Upper lobe of left lung (tissue), 6 donors: ENCODE measurements around the gene CKAP2L. TPM values are rescaled to one million over a fixed set of nuclear protein-coding genes. Genes with fewer than 3 reads are reported as not detected.

Experiments
- ATAC-seq, 2 donors: fragments of 200-7000 bp; cut with Tn5 transposase; one replicate each; pipeline ENCODE4 v1.9.1; 2022; ENCODE audit warnings: mild to moderate bottlenecking in 2 of 2, moderate library complexity in 2 of 2; ENCODE audit not compliant: low FRiP score in 2 of 2
- DNase-seq, 2 donors: peaks; one replicate each; pipeline ENCODE4 v3.0.0-alpha.2; 2019 to 2020
- H3K27ac ChIP-seq, 4 donors: fragments of 200-600 bp; sonication (generic); one replicate each; pipeline ENCODE4 v1.5.1; 2016 to 2019
- H3K27me3 ChIP-seq, 4 donors: fragments of 200-600 bp; sonication (generic); one replicate each; pipeline ENCODE4 v1.5.1; 2017 to 2019
- H3K36me3 ChIP-seq, 4 donors: fragments of 200-600 bp; sonication (generic); one replicate each; pipeline ENCODE4 v1.5.1; 2016 to 2019
- H3K4me1 ChIP-seq, 4 donors: fragments of 200-600 bp; sonication (generic); one replicate each; pipeline ENCODE4 v1.5.1; 2018 to 2019
- H3K4me3 ChIP-seq, 4 donors: fragments of 200-600 bp; sonication (generic); one replicate each; pipeline ENCODE4 v1.5.1; 2017 to 2019; ENCODE audit warnings: mild to moderate bottlenecking in 2 of 4, moderate library complexity in 1 of 4
- H3K9me3 ChIP-seq, 4 donors: fragments of 200-600 bp; sonication (generic); one replicate each; pipeline ENCODE4 v1.5.1; 2018 to 2019
- EP300 ChIP-seq, 4 donors: sonication (generic); formaldehyde crosslinking; IDR thresholded peaks; one replicate each; pipeline ENCODE4 v1.5.1; 2017; ENCODE audit warnings: antibody characterized with exemption in 4 of 4, control low read depth in 2 of 4
- POLR2A ChIP-seq, 4 donors: fragments of 450-650 bp; IDR thresholded peaks; one replicate each; pipeline ENCODE4 v1.5.1; 2016 to 2017; ENCODE audit warnings: antibody characterized with exemption in 4 of 4, mild to moderate bottlenecking in 2 of 4
- POLR2AphosphoS5 ChIP-seq, 2 donors: sonication (generic); formaldehyde crosslinking; IDR thresholded peaks; one replicate each; pipeline ENCODE4 v1.5.1; 2017; ENCODE audit warnings: antibody characterized with exemption in 2 of 2
- WGBS, 2 donors: methylation state at CpG; one replicate each; pipeline ENCODE4 v1.1.5; 2017 to 2018; 5-methylcytosine and 5-hydroxymethylcytosine counted together
- total RNA-seq, 6 donors: library from RNA; depleted of rRNA in 4 of 6; stranded (reverse); fragments of >200 nt in 4 of 6; gene quantifications; one replicate each; pipeline versions ENCODE4 v1.1.0 to v1.2.1, GENCODE V29; 2016 to 2021
- TF ChIP-seq, protein P1 (sequence below), 6 experiments: fragments of 450-650 bp in 4 of 6; fragments of 200-600 bp in 2 of 6; sonication (generic) in 2 of 6; IDR thresholded peaks; one replicate each; pipeline ENCODE4 v1.5.1; 2016 to 2019; ENCODE audit warnings: antibody characterized with exemption in 6 of 6
- donor health status: DM: no; HTN: no; CAD: no; lungs with moderate emphysema.
- donor health status: DM: no; HTN: yes; CAD: no; lungs with severe emphysema.

Gene CKAP2L
- total RNA-seq, 6 donors from 2014 or later: 0.49 to 2.3 (median 1.7) TPM

DNA sequence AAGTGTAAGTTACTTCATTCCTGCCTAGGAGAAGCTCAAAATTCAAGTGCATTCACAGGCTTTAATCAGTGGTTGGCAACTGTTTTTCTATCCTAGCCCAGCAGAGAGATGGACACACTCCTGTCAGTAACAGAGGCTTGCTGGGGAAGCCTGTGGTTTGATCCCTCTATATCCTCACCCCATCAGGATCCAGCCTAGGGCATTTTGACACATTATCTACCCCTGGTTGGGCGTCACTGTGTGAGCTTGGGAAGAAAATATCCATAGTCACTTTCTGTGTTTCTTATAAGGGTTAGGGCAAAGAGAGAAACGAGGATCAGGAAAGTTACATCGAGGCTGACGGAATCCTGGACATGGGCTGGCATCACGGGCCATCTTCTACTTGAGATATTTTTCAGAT is 33.6 kb downstream of the CKAP2L start:
- Histone ChIP-seq H3K9me3 (no peaks in the 10 kb centered on the region), H3K27ac (no peak overlapping the region), H3K36me3 (no peaks in the 10 kb centered on the region), H3K27me3 (no peaks in the 10 kb centered on the region), H3K4me1 (peaks cover 7 to 20% (median 15%) of the 10 kb centered on the region in 4 donors), H3K4me3 (no peak overlapping the region)
- no peak for DNase-seq
- no peak for TF ChIP-seq POLR2A (IDR thresholded peaks at IDR 0.05)
- no peak for TF ChIP-seq EP300 (IDR thresholded peaks at IDR 0.05)
- TF ChIP-seq, protein P1, sequence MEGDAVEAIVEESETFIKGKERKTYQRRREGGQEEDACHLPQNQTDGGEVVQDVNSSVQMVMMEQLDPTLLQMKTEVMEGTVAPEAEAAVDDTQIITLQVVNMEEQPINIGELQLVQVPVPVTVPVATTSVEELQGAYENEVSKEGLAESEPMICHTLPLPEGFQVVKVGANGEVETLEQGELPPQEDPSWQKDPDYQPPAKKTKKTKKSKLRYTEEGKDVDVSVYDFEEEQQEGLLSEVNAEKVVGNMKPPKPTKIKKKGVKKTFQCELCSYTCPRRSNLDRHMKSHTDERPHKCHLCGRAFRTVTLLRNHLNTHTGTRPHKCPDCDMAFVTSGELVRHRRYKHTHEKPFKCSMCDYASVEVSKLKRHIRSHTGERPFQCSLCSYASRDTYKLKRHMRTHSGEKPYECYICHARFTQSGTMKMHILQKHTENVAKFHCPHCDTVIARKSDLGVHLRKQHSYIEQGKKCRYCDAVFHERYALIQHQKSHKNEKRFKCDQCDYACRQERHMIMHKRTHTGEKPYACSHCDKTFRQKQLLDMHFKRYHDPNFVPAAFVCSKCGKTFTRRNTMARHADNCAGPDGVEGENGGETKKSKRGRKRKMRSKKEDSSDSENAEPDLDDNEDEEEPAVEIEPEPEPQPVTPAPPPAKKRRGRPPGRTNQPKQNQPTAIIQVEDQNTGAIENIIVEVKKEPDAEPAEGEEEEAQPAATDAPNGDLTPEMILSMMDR (IDR thresholded peaks at IDR 0.05): no peak
- TF ChIP-seq POLR2AphosphoS5 (IDR thresholded peaks at IDR 0.05): no peak
- 86 to 89% methylated on average over 5 of the region's 5 CpGs for WGBS, 2 donors
- ATAC-seq: no peak

DNA sequence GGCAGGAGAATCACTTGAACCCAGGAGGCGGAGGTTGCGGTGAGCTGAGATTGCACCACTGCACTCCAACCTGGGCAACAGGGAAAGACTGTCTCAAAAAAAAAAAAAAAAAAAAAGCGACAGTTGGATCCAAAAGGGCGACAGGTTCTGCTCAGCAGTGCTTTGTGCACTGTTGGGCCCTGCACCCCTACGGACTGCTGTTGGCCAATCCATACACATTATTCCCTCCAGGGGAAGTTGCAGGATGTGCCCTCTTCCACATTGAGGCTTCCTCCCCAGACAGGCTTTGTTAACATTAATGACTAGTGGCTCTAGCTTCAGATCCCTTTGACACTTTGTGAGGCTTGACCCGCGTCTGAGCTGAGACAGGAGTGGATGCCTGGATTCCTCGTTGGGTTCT is 34.2 kb downstream of the CKAP2L start:
- Histone ChIP-seq H3K27ac (no peak overlapping the region), H3K36me3 (no peaks in the 10 kb centered on the region), H3K27me3 (no peaks in the 10 kb centered on the region), H3K4me3 (no peak overlapping the region), H3K9me3 (no peaks in the 10 kb centered on the region), H3K4me1 (peaks cover 7 to 20% (median 15%) of the 10 kb centered on the region in 4 donors)
- TF ChIP-seq EP300 (IDR thresholded peaks at IDR 0.05) (no peak), POLR2AphosphoS5 (IDR thresholded peaks at IDR 0.05) (no peak), POLR2A (IDR thresholded peaks at IDR 0.05) (no peak)
- TF ChIP-seq, protein P1 (IDR thresholded peaks at IDR 0.05): no peak
- DNase-seq: no peak
- ATAC-seq: no peak
- 74 to 83% methylated on average over 8 of the region's 8 CpGs for WGBS, 2 donors

DNA sequence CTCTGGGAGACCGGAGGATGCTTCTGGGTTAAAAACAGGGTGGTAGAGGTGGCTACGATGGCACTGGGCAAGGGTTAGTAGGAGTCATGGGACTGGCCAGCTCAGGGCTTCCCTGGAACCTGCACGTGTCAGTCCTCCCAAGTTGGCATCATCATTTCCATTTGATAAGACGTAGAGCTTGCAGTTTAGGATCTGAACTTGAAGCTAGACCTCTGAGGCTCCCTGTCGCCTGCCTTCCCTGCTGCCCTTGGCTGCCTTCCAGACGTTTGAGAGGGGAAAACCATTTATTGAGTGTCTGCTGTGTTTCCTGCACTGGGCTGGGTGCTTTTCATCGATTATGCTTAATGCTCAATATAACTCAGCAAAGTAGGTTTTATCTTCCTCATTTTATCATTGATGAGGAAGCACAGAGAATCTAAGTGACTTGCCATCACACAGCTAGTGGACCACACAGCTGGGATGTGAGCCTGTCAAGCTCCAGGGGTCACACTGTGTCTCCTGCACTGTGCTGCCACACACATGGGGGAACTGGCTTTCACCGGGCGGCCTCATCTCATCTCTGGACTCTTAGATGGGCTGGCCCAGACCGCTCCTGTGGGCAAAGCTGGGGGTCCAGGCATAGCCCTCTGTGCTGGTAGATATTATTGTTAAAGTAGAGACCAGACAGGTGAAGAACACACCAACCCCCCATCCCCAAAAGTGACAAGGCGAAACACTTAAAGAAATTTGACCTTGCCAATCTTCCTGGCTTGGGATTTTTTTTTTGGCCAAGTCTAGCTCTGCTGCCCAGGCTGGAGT is 35.8 kb downstream of the CKAP2L start:
- WGBS, 2 donors: 47 to 55% methylated on average over 11 of the region's 11 CpGs
- DNase-seq: no peak
- no peak for TF ChIP-seq POLR2AphosphoS5 (IDR thresholded peaks at IDR 0.05)

DNA sequence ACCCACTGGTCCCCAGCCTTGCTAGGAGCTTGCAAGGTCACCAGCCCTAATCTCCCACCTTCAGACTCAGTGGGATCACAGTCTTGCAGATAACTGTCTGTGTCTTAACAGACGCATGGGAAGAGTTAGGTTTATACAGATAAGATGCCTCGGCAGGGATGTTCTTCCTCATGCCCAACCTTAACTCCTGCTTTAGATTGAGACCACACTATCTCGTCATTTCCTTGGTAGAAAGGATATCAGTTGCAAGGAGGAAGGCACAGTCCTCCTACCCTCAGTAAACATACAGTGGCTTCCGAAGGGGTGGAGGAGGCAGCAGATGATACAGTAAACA is 36.4 kb downstream of the CKAP2L start:
- peaks cover 7 to 20% (median 14%) of the 10 kb centered on the region in 4 donors for H3K4me1 ChIP-seq
- H3K36me3 ChIP-seq: no peaks in the 10 kb centered on the region
- no peak overlapping the region for H3K4me3 ChIP-seq
- DNase-seq (no peak), ATAC-seq (no peak)
- TF ChIP-seq POLR2AphosphoS5 (IDR thresholded peaks at IDR 0.05) (no peak), POLR2A (IDR thresholded peaks at IDR 0.05) (no peak), EP300 (IDR thresholded peaks at IDR 0.05) (no peak)
- TF ChIP-seq, protein P1 (IDR thresholded peaks at IDR 0.05): no peak
- no peak overlapping the region for H3K27ac ChIP-seq
- no peaks in the 10 kb centered on the region for H3K27me3 ChIP-seq
- no peaks in the 10 kb centered on the region for H3K9me3 ChIP-seq
- 57 to 59% methylated on average over 4 of the region's 4 CpGs for WGBS, 2 donors

More for the DNA sequence above, 35.8 kb downstream of the CKAP2L start:
- Histone ChIP-seq H3K36me3 (no peaks in the 10 kb centered on the region), H3K4me3 (no peak overlapping the region), H3K4me1 (peaks cover 7 to 20% (median 14%) of the 10 kb centered on the region in 4 donors), H3K27ac (no peak overlapping the region), H3K9me3 (no peaks in the 10 kb centered on the region), H3K27me3 (no peaks in the 10 kb centered on the region)
- ATAC-seq: no peak

DNA sequence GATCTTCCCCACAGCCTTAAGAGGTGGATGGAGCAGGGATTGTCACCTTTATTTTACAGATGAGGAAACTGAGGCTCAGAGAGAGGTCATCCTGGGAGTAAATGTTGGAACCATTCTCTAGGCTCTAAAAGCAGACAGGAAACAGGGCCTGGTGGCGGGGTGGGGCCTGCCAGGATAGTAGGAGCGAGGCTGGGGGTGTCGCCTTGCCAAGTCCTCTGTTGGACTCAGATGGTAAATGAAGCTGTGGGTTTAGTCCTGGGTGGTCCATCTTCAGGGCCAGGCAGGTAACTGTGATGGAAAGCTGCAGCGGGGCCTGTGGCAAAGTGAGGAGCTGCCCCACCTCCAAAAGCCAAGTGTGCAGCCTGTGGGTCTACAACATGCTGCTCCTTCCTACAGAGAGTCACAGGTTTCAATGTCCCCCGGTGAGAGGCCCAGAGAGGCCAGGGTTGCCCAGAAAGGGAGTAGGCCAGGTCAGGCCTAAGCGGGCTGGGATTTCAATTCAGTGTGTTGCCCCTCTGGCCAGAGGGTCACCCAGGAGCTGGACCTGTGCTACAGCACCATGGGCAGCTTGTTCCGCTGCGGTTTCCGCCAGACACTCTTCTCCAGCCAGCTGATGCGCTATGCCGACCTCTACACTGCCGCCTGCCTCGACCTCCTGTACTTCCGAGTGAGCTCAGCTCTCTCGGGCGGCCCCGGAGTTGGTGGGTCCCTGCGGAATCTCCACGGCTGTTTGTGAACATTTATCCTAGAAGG is 37.0 kb downstream of the CKAP2L start:
- TF ChIP-seq, protein P1 (IDR thresholded peaks at IDR 0.05): no peak
- no peak overlapping the region for H3K4me3 ChIP-seq
- DNase-seq: peak in 1 of 2 donors; percentile 52

More for the DNA sequence above, 37.0 kb downstream of the CKAP2L start:
- Histone ChIP-seq H3K27me3 (no peaks in the 10 kb centered on the region), H3K27ac (no peak overlapping the region), H3K36me3 (no peaks in the 10 kb centered on the region), H3K9me3 (no peaks in the 10 kb centered on the region), H3K4me1 (peaks cover 7 to 20% (median 14%) of the 10 kb centered on the region in 4 donors)
- no peak for ATAC-seq
- WGBS, 2 donors: 90 to 92% methylated on average over 15 to 19 of the region's 19 CpGs
